NCI-H526 (cell line): ENCODE data around the gene POU4F3.
A peak's percentile ranks its signal among the peaks of the same experiment; 100 is the strongest.
"Not testable (repeated sequence)": the region's sequence is repeated elsewhere in the genome, so short reads cannot be mapped to it uniquely, and the experiment has no call there.

Experiments
- DNase-seq, 2 experiments: peaks; one replicate each; lab custom pipeline; 2025; lab: John Stamatoyannopoulos, UW

Gene POU4F3

GRCh38 chr5:146338774-146339714 lies at the start of gene POU4F3:
POU4F3 (plus strand) TSS chr5:146338839; CDS start chr5:146339113, 274 bp downstream.
- DNase-seq, result peak; percentile 36 to 67

DNA sequence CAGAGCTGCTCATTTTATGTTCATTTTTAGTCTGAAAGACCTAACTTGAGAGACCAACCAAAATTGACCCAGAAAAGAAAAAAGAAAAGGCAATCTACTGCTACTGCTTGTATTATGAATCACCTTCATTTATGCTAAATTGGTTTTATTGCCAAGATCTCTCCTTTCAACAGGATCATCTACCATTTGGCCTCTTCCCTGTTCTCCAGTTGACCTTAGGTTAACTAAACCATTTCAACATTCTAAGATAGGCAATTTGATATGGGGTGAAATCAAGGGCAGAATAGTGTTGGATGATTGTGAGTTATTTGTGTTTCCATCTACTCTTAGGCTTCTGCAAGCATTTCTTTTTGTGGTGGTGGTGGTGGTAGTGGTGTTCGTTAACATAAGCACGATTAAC lies 48.3 kb upstream of the POU4F3 start:
- DNase-seq, result no peak

DNA sequence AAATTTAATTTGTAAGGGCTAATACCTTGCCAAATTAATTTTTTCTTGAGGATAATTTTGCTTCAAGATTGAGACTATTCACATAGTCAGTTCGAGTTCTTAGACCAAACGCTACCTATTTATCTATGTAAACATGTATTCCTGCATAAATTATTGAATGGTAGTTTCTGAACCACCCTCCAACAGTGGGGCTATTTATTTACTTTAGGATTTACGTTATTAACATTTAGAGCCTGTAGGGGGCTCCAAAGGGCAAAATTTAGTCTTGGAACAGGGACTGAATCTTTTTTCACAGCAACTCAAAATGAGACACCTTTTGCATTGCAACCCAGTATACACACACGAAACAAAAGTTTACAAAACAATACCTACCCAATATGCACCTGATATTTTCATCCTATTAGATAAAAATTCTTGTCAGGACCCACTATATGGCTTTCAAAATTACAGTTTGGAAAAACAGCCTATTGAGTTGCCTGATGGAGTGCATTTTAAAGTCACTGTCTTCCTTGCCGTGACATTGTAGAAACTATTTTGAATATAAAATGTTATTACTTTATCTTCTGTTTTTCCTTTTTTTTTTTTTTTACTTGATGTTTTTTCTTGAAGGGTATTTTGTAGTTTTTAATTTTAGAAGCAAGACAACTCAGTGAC lies 47.1 kb upstream of the POU4F3 start:
- DNase-seq, result peak; percentile 65 to 75

GRCh38 chr5:146296245-146296644 lies 42.4 kb upstream of the POU4F3 start:
- no peak for DNase-seq

- DNase-seq, result not testable (repeated sequence)
Observed at GRCh38 chr5:146298920-146299319, 39.7 kb upstream of the POU4F3 start.

DNA sequence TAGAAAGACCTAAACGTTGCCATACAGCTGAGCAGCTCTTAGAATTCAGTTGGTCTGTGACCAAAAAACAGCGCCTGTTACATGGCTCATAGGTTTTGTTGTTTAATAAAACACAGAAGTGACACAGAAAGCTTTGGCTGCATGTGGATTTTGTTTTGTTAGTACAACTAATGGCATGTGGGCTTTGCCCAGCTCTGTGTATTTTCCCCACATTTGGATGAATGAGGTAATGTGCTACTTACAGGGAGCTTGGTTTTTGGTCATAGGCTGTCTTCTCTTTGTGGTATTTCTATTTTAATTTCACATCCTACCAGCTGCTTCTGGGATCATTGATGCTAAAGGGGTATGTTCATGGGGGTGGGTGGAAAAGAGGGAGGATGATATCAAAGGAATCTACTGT lies 37.0 kb upstream of the POU4F3 start:
- DNase-seq, result no peak

DNA sequence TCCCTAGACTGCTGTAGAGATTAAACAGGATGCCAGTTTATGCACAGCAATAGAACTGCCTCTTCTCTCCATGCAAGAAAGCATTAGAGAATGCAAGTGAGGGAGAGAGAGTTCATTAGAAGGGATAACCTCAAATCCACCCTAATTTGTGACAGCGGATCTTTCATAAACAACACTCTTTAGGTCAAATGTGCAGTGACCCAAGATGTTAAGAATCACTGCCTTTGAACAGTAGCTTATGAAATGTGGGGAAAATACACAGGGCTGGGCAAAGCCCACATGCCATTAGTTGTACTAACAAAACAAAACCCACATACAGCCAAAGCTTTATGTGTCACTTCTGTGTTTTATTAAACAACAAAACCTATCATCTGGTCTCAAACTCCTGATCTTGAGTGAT lies 36.2 kb upstream of the POU4F3 start:
- no peak for DNase-seq

- no peak for DNase-seq
Observed at GRCh38 chr5:146306838-146307237, 31.8 kb upstream of the POU4F3 start.

DNA sequence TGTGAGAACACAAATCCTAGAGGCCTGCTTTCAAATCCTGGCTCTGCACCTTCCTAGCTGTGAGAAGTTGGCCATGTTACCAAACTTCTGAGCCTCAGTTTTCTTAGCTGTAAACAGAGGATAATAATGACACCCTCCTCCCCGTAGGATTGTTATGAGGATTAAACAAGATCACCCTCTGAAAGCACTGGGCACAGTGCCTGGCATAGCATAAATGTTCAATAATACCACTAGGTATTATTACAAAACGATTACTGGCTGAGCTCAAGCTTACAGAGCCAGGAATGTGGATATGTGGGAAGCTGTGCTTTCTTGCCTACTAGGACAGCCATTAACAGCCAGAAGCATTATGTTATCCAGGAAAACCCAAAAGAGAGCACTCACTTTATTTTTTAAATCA lies 30.8 kb upstream of the POU4F3 start:
- DNase-seq, result no peak

- DNase-seq, result no peak
Observed at GRCh38 chr5:146310540-146310939, 28.1 kb upstream of the POU4F3 start.

DNA sequence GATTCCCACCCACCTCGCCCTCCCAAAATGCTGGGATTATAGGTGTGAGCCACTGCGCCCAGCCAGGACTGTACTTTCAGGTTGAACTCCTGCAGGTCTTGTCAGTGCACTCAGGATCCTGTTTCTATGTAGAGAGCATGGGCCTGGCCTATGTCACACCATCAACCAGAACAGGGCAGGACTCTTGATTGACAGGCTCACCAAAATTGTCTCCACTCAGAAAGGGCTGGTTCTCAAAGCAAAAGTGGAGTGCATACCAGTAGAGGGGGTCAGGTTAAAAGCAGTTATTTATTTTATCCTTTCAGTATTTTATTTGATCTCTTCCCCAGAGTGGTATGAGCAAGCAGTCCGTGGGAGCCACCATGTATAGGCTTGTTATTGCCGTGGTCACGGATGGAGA lies 27.4 kb upstream of the POU4F3 start:
- no peak for DNase-seq

- DNase-seq, result no peak
Observed at GRCh38 chr5:146313027-146313426, 25.6 kb upstream of the POU4F3 start.

DNA sequence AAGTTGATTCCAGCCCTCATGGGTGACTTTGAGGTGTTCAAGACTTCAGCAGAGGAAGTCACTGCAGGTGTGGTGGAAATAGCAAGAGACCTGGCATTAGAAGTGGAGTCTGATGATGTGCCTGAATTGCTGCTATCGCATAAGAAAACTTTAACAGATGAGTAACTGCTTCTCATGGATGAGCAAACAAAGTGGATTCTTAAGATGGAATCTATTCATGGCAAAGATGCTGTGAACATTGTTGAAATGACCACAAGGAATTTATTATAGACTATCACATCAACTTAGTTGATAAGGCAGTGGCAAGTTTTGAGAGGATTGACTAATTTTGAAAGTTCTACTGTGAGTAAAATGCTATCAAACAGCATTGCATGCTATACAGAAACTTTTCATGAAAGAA lies 17.1 kb upstream of the POU4F3 start:
- DNase-seq, result no peak

DNA sequence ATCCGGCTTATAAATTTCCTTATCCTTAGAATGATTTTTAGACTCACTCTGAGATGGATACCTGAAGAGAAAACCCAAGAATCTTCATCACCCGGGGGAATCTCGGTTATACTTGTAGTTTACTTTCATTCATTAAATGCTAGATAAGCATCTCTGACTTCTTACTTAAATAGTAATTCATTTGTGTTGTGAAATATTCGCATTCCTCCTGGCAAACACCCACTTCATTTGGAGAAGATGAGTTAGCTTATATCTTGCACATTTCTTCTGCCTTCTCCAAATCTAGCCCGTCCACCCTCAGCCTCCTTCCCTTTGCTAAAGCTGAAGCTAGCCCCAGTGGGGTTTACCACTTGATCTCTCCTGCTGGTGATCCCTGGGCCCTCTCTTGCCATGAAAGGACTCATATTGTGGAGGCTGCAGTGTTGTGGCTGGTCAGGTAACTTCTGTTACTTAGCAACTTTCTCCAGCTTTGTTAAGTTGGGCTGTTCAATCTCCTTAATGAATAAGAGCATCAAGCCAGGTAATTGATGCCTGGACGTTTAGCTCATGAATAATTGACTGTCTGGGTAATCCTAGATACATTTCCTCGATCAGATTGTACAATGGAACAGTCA lies 11.3 kb upstream of the POU4F3 start:
- no peak for DNase-seq

DNA sequence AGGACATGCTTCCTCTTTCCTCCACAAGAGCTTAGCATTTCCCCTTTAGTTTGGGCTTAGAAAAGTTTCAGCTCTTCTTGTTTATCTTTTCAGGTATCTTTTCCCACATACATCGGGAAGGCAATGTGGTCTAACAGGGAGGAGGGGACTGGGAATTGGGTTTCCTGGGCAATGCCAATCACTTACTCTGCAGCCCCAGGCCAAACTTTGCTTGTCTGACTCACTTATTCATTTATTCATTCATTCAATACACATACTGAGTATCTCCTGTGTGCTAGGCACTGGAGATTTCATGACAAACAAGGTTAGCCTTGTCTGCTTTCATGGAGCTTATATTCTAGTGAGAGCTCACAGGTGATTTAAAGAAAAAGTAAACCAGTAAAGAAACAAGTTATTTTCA lies 10.7 kb upstream of the POU4F3 start:
- DNase-seq, result no peak

GRCh38 chr5:146329697-146330096 lies 8.9 kb upstream of the POU4F3 start:
- DNase-seq, result no peak

- no peak for DNase-seq
Observed at GRCh38 chr5:146331423-146331822, 7.2 kb upstream of the POU4F3 start.

DNA sequence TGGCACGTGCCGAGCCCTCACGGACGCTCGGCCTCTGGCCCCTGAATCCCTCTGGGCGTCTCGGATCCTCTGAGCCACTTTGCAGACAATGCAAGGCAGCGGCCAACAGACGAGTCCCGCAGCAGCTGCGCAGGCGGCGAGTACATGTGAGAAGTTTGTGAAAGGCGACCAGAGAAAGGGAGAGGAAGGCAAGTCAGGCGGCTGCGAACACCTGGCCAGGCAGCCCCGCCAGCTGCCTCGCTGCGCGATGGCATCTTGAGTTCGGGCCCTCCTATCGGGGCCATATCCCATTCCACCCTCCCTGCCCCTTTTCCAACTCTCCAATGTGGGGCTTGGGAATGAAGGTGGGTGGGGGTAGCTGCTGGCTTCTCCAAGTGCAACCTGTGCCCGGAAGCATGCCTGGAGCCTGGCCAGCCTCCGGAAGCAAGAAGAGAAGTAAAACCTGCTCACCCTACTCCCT lies 4.5 kb upstream of the POU4F3 start:
- no peak for DNase-seq

- no peak for DNase-seq
Observed at GRCh38 chr5:146336197-146336596, 2.4 kb upstream of the POU4F3 start.

DNA sequence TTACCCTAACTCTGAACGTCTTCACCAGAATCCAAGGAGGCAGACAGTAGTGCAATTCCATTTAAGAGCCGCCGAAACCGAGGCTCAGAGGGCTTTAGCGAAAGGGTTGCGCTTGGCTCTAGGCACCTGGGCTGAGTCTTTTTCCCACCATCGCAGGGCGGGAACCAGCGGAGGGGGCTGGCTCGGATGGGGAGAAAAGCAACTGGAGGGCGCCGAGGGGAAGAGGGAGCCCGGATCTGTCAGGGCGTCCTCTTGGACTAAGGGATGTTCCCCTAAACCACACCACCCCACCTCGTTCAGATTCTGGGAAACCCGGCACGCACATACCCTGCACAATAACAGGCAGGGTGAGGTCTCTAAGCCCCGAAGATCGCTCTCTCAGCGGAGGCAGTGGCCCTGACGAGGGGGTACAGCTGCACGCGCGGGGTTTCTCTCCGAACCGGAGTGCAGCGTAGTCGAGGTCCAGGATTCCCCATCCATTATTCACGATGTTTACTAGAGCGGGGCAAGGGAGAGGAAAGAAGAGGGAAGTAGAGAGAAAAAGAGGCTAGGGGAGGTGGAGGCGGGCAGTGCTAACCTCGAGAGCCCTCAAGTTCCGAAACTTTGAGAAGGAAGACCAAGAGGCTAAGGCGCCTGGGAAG lies 1.3 kb upstream of the POU4F3 start:
- DNase-seq, result no peak

GRCh38 chr5:146337928-146338327 lies 711 bp upstream of the POU4F3 start:
- DNase-seq, result no peak

DNA sequence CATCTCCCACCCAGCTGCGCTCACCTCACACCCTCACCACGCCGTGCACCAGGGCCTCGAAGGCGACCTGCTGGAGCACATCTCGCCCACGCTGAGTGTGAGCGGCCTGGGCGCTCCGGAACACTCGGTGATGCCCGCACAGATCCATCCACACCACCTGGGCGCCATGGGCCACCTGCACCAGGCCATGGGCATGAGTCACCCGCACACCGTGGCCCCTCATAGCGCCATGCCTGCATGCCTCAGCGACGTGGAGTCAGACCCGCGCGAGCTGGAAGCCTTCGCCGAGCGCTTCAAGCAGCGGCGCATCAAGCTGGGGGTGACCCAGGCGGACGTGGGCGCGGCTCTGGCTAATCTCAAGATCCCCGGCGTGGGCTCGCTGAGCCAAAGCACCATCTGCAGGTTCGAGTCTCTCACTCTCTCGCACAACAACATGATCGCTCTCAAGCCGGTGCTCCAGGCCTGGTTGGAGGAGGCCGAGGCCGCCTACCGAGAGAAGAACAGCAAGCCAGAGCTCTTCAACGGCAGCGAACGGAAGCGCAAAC lies 1.1 kb downstream of the POU4F3 start:
- no peak for DNase-seq
